WTC11 (cell line): ENCODE measurements around the gene LARP4B.

Experiments
- ATF1 ChIP-seq: sonication (generic); formaldehyde crosslinking; IDR thresholded peaks from 2 replicates; pipeline ENCODE4 v1.8.1; 2023; ENCODE audit warnings: mild to moderate bottlenecking, moderate library complexity, missing genetic modification reagents
- ATF6 ChIP-seq: sonication (generic); formaldehyde crosslinking; IDR thresholded peaks from 2 replicates; pipeline ENCODE4 v1.8.1; 2023; ENCODE audit warnings: mild to moderate bottlenecking, missing genetic modification reagents
- CTCF ChIP-seq: fragments of 200-600 bp; IDR thresholded peaks from 2 replicates; pipeline ENCODE4 v1.8.0; 2022; ENCODE audit warnings: antibody characterized with exemption
- ETV6 ChIP-seq: sonication (generic); formaldehyde crosslinking; IDR thresholded peaks from 2 replicates; pipeline ENCODE4 v1.8.1; 2022; ENCODE audit warnings: mild to moderate bottlenecking, missing genetic modification reagents
- GTF2I ChIP-seq: fragments of 250-450 bp; sonication (Bioruptor Pico); conservative IDR thresholded peaks from 2 replicates; pipeline ENCODE4 v1.4.0; 2021; ENCODE audit warnings: mild to moderate bottlenecking
- IRF1 ChIP-seq: sonication (generic); formaldehyde crosslinking; IDR thresholded peaks from 2 replicates; pipeline ENCODE4 v1.8.0; 2023; ENCODE audit warnings: missing genetic modification reagents
- TF ChIP-seq, protein P1 (sequence below): sonication (generic); formaldehyde crosslinking; IDR thresholded peaks from 2 replicates; pipeline ENCODE4 v1.8.1; 2023; ENCODE audit warnings: mild to moderate bottlenecking, moderate library complexity, missing genetic modification reagents
- TF ChIP-seq, protein P2 (sequence below): sonication (generic); formaldehyde crosslinking; IDR thresholded peaks from 2 replicates; pipeline ENCODE4 v1.8.0; 2023; ENCODE audit warnings: missing genetic modification reagents, mild to moderate bottlenecking, borderline replicate concordance
- TF ChIP-seq, protein P3 (sequence below): sonication (generic); formaldehyde crosslinking; IDR thresholded peaks from 2 replicates; pipeline ENCODE4 v1.8.1; 2022; ENCODE audit warnings: mild to moderate bottlenecking, missing genetic modification reagents, moderate library complexity, borderline replicate concordance
- TF ChIP-seq, protein P4 (sequence below): sonication (generic); formaldehyde crosslinking; IDR thresholded peaks from 2 replicates; pipeline ENCODE4 v1.8.1; 2022; ENCODE audit warnings: missing genetic modification reagents, borderline replicate concordance
- TF ChIP-seq, protein P5 (sequence below): fragments of 250-450 bp; sonication (Bioruptor Pico); IDR thresholded peaks from 2 replicates; pipeline ENCODE4 v1.9.0; 2021; ENCODE audit warnings: mild to moderate bottlenecking

GRCh38 chr10:803041-803741 lies 128.3 kb downstream of the LARP4B start:
- TF ChIP-seq, protein P1, sequence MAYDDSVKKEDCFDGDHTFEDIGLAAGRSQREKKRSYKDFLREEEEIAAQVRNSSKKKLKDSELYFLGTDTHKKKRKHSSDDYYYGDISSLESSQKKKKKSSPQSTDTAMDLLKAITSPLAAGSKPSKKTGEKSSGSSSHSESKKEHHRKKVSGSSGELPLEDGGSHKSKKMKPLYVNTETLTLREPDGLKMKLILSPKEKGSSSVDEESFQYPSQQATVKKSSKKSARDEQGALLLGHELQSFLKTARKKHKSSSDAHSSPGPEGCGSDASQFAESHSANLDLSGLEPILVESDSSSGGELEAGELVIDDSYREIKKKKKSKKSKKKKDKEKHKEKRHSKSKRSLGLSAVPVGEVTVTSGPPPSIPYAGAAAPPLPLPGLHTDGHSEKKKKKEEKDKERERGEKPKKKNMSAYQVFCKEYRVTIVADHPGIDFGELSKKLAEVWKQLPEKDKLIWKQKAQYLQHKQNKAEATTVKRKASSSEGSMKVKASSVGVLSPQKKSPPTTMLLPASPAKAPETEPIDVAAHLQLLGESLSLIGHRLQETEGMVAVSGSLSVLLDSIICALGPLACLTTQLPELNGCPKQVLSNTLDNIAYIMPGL, result no peak
- TF ChIP-seq ETV6 (no peak), CTCF (no peak), ATF6 (CRISPR knock-in tag) (no peak), ATF1 (CRISPR knock-in tag) (no peak), GTF2I (CRISPR knock-in tag) (no peak), IRF1 (CRISPR knock-in tag) (no peak)
- TF ChIP-seq, protein P2, sequence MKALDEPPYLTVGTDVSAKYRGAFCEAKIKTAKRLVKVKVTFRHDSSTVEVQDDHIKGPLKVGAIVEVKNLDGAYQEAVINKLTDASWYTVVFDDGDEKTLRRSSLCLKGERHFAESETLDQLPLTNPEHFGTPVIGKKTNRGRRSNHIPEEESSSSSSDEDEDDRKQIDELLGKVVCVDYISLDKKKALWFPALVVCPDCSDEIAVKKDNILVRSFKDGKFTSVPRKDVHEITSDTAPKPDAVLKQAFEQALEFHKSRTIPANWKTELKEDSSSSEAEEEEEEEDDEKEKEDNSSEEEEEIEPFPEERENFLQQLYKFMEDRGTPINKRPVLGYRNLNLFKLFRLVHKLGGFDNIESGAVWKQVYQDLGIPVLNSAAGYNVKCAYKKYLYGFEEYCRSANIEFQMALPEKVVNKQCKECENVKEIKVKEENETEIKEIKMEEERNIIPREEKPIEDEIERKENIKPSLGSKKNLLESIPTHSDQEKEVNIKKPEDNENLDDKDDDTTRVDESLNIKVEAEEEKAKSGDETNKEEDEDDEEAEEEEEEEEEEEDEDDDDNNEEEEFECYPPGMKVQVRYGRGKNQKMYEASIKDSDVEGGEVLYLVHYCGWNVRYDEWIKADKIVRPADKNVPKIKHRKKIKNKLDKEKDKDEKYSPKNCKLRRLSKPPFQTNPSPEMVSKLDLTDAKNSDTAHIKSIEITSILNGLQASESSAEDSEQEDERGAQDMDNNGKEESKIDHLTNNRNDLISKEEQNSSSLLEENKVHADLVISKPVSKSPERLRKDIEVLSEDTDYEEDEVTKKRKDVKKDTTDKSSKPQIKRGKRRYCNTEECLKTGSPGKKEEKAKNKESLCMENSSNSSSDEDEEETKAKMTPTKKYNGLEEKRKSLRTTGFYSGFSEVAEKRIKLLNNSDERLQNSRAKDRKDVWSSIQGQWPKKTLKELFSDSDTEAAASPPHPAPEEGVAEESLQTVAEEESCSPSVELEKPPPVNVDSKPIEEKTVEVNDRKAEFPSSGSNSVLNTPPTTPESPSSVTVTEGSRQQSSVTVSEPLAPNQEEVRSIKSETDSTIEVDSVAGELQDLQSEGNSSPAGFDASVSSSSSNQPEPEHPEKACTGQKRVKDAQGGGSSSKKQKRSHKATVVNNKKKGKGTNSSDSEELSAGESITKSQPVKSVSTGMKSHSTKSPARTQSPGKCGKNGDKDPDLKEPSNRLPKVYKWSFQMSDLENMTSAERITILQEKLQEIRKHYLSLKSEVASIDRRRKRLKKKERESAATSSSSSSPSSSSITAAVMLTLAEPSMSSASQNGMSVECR, result no peak
- TF ChIP-seq, protein P3, sequence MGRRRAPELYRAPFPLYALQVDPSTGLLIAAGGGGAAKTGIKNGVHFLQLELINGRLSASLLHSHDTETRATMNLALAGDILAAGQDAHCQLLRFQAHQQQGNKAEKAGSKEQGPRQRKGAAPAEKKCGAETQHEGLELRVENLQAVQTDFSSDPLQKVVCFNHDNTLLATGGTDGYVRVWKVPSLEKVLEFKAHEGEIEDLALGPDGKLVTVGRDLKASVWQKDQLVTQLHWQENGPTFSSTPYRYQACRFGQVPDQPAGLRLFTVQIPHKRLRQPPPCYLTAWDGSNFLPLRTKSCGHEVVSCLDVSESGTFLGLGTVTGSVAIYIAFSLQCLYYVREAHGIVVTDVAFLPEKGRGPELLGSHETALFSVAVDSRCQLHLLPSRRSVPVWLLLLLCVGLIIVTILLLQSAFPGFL (CRISPR knock-in tag), result no peak
- TF ChIP-seq, protein P4, sequence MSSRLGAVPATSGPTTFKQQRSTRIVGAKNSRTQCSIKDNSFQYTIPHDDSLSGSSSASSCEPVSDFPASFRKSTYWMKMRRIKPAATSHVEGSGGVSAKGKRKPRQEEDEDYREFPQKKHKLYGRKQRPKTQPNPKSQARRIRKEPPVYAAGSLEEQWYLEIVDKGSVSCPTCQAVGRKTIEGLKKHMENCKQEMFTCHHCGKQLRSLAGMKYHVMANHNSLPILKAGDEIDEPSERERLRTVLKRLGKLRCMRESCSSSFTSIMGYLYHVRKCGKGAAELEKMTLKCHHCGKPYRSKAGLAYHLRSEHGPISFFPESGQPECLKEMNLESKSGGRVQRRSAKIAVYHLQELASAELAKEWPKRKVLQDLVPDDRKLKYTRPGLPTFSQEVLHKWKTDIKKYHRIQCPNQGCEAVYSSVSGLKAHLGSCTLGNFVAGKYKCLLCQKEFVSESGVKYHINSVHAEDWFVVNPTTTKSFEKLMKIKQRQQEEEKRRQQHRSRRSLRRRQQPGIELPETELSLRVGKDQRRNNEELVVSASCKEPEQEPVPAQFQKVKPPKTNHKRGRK (CRISPR knock-in tag), result no peak
- TF ChIP-seq, protein P5, sequence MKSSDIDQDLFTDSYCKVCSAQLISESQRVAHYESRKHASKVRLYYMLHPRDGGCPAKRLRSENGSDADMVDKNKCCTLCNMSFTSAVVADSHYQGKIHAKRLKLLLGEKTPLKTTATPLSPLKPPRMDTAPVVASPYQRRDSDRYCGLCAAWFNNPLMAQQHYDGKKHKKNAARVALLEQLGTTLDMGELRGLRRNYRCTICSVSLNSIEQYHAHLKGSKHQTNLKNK (CRISPR knock-in tag), result no peak
